ENCODE measurements around the gene JAK2.

- no peak for TF ChIP-seq CTCF (conservative IDR thresholded peaks at IDR 0.05)
- no peak for TF ChIP-seq EZH2 (IDR thresholded peaks at IDR 0.05; ENCODE audit: low read depth)
These were observed 104.7 kb downstream of the JAK2 start for GRCh38 chr9:5089737-5090136.

Data from PC-9 (cell line).